ENCODE data around the gene ZG16B. TPM values are rescaled to one million over a fixed set of nuclear protein-coding genes. Genes with fewer than 3 reads are reported as not detected.
A peak's percentile ranks its signal among the peaks of the same experiment; 100 is the strongest.

Gene ZG16B
- total RNA-seq, 1 experiment from 2014 or later = 19.9 TPM

DNA sequence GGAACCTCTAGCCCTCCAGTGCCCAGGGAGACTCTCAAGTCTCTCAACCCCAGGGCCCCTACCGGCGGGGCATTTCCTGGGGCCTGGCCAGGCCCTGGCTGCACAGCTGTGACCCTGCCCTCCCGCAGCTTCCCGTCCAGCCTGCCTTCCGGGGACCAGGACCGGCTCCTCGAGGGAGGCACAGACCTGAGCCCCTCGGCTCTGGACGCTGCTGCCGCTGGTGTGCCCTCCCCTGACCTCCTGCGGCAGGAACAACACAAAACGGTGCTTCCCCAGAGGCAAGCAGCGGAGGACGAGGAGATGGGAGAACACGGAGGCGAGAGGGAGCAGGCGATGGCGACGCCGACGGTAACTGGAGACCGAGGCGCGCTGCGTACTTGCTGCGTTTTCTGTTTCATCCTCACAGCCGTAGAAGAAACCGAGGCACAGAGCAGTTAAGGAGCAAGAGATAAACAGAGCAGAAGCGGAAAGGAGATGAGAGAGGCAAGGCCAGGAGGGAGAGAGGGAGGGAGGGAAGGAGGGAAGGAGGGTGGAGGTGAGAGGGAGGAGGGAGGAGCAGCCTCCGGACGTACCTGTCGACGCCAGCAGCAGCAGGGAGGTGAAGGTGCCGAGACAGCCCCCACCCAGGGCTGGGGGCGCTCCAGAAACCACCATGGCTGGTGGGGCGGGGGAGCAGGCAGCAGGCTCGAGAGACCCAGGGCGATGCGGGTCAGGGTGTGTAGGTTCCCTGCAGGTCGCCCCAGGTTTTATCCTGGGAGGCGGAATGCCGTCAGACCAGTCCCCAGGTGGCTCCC lies 27.5 kb downstream of the ZG16B start, which contains the start of gene PRSS22:
Gene PRSS22 (minus strand): TSS at position 720 of the 794 bp plus-strand sequence. CDS start 66 bp downstream, at position 654.
- ChIA-PET POLR2A (ENCODE audit: unreplicated experiment) (interaction anchor here (0.6 kb wide), 2 partner anchors 80 to 184 kb away, joined by 3 read pairs; no protein-coding TSS in a partner anchor), CTCF (interaction anchor here (0.6 to 1.1 kb wide), 3 partner anchors 16 to 62 kb away, joined by 4 to 11 read pairs (median 4); no protein-coding TSS in a partner anchor)
- Histone ChIP-seq H4K20me1 (ENCODE audit: insufficient read depth) (peaks cover 5% of the 10 kb centered on the region), H3K27me3 (ENCODE audit: insufficient read depth, low read depth) (no peaks in the 10 kb centered on the region), H3K36me3 (ENCODE audit: low read depth) (peaks cover 30% of the 10 kb centered on the region), H3K79me2 (ENCODE audit: low read depth) (peaks cover 37% of the 10 kb centered on the region), H3K9me2 (ENCODE audit: insufficient read depth) (no peaks in the 10 kb centered on the region), H2AFZ (no peak within 1 kb of the TSS), H3K27ac (peak within 1 kb of the TSS; percentile 95), H3K4me1 (replicated peaks; ENCODE audit: insufficient read depth) (peaks cover 14% of the 10 kb centered on the region), H3K9me3 (ENCODE audit: insufficient read depth, low read depth) (peaks cover 14% of the 10 kb centered on the region), H3K4me2 (peak within 1 kb of the TSS; percentile 85), H3F3A (ENCODE audit: insufficient read depth, low read depth) (peaks cover 43% of the 10 kb centered on the region; the same call in 1 of the 2 replicates), H3K4me3 (peak within 1 kb of the TSS; percentile 99)
- TF ChIP-seq, protein P1, sequence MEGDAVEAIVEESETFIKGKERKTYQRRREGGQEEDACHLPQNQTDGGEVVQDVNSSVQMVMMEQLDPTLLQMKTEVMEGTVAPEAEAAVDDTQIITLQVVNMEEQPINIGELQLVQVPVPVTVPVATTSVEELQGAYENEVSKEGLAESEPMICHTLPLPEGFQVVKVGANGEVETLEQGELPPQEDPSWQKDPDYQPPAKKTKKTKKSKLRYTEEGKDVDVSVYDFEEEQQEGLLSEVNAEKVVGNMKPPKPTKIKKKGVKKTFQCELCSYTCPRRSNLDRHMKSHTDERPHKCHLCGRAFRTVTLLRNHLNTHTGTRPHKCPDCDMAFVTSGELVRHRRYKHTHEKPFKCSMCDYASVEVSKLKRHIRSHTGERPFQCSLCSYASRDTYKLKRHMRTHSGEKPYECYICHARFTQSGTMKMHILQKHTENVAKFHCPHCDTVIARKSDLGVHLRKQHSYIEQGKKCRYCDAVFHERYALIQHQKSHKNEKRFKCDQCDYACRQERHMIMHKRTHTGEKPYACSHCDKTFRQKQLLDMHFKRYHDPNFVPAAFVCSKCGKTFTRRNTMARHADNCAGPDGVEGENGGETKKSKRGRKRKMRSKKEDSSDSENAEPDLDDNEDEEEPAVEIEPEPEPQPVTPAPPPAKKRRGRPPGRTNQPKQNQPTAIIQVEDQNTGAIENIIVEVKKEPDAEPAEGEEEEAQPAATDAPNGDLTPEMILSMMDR (conservative IDR thresholded peaks at IDR 0.05) = no peak
- TF ChIP-seq EZH2 (IDR thresholded peaks at IDR 0.05; ENCODE audit: low read depth) = no peak
- BruUV-seq (replicated peaks) = TSS peak; percentile 86
- intact Hi-C loops (cut with micrococcal nuclease; ENCODE audit: unreplicated experiment) = loop anchor here (1.0 to 5.0 kb wide), 4 partner anchors 22 to 81 kb away; partner anchors contain the start of genes ELOB, PRSS21 and ZG16B
- DNase-seq = peak; percentile 88 to 98

DNA sequence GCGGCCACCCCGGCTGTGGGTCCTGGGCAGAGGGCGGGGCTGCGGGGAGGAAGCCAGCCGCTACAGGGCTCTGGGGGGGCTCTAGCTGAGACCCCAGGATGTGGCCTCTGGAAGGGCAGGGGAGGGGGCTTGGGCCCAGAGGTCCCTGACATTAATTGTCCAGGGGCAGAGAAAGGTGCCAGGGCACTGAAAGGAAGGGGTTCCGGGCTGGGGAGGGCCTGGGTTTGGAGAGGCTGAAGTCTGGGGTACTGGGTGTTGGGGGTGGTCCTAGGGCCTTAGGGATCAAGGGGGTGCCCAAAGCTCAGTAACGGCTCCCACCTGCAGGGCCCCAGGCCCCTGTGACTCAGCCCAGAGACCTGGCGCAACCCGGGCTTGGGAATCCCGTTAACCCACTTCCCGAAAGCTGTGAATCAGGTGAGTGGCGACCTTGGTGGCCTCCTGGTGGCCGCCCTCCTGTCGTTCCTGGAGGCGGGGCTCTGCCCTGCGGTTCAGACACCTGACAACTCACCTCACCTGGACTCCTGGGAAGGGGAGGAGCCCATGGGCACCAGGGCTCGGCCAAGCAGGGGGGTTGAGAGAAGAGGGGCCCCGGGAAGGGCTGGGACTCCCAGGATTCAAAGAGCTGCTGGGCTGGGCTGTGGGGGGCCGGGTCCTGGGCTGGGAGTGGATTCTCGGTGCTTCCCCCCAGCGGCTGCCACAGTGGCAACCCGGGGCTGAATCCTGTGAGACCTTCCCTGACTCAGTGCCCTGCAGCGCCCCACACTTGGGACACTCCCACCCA lies 28.3 kb downstream of the ZG16B start:
- intact Hi-C loops (cut with micrococcal nuclease; ENCODE audit: unreplicated experiment) = loop anchor here (1.0 to 5.0 kb wide), 4 partner anchors 23 to 82 kb away; partner anchors contain the start of genes ELOB, PRSS21 and ZG16B
- Histone ChIP-seq H3K36me3 (ENCODE audit: low read depth) (peaks cover 28% of the 10 kb centered on the region), H3K4me1 (replicated peaks; ENCODE audit: insufficient read depth) (peaks cover 14% of the 10 kb centered on the region), H3K4me2 (peak overlapping the region; percentile 85), H2AFZ (no peak overlapping the region), H3K79me2 (ENCODE audit: low read depth) (peaks cover 37% of the 10 kb centered on the region), H3K9me3 (ENCODE audit: insufficient read depth, low read depth) (peaks cover 14% of the 10 kb centered on the region), H3K4me3 (peak overlapping the region; percentile 99), H3K27me3 (ENCODE audit: insufficient read depth, low read depth) (no peaks in the 10 kb centered on the region), H4K20me1 (ENCODE audit: insufficient read depth) (peaks cover 5% of the 10 kb centered on the region), H3K27ac (peak overlapping the region; percentile 95), H3K9me2 (ENCODE audit: insufficient read depth) (no peaks in the 10 kb centered on the region), H3F3A (ENCODE audit: insufficient read depth, low read depth) (peaks cover 37% of the 10 kb centered on the region; the same call in 1 of the 2 replicates)
- no TSS peak for BruUV-seq (replicated peaks)
- ChIA-PET POLR2A (ENCODE audit: unreplicated experiment) (interaction anchor here (0.5 to 0.6 kb wide), 6 partner anchors 47 to 1491 kb away, joined by 3 to 5 read pairs (median 4); partner anchors contain the start of gene AMDHD2), CTCF (interaction anchor here (1.0 to 1.1 kb wide), 2 partner anchors 10 to 63 kb away, joined by 4 read pairs; no protein-coding TSS in a partner anchor)
- peak; percentile 97 to 99 for DNase-seq
- TF ChIP-seq, protein P1 (conservative IDR thresholded peaks at IDR 0.05) = peak; percentile 44; the same call in 1 of the 2 replicates
- no peak for TF ChIP-seq EZH2 (IDR thresholded peaks at IDR 0.05; ENCODE audit: low read depth)
